Tibial nerve (tissue), 4 donors: ENCODE measurements around the gene ALG12. TPM values are rescaled to one million over a fixed set of nuclear protein-coding genes. Genes with fewer than 3 reads are reported as not detected.

ENCODE experiments used
- DNase-seq, 2 donors: peaks; one replicate each; pipeline ENCODE4 v3.0.0-alpha.2; 2019; ENCODE audit warnings: low spot score in 2 of 2
- H3K27ac ChIP-seq, 4 donors: fragments of 200-600 bp; sonication (generic) in 3 of 4; one replicate each; pipeline ENCODE4 v1.5.1; 2017 to 2019; ENCODE audit warnings: mild to moderate bottlenecking in 1 of 4
- H3K27me3 ChIP-seq, 2 donors: fragments of 200-600 bp; sonication (generic) in 1 of 2; one replicate each; pipeline versions ENCODE4 v1.5.1 to v1.6.0; 2017 to 2019
- H3K36me3 ChIP-seq, 3 donors: fragments of 200-600 bp; sonication (generic); one replicate each; pipeline ENCODE4 v1.5.1; 2018 to 2019
- H3K4me1 ChIP-seq, 4 donors: fragments of 200-600 bp; sonication (generic) in 3 of 4; one replicate each; pipeline ENCODE4 v1.5.1; 2017 to 2019
- H3K4me3 ChIP-seq, 4 donors: fragments of 200-600 bp; sonication (generic) in 3 of 4; one replicate each; pipeline ENCODE4 v1.5.1; 2017 to 2019; ENCODE audit warnings: mild to moderate bottlenecking in 1 of 4, moderate library complexity in 1 of 4
- H3K9me3 ChIP-seq, 4 donors: fragments of 200-600 bp; sonication (generic) in 3 of 4; one replicate each; pipeline ENCODE4 v1.5.1; 2017 to 2019
- CTCF ChIP-seq, 5 experiments: fragments of 200-600 bp in 3 of 5; fragments of 450-650 bp in 2 of 5; sonication (generic) in 3 of 5; IDR thresholded peaks; one replicate each; pipeline ENCODE4 v1.5.1; 2016 to 2019; ENCODE audit warnings: antibody characterized with exemption in 5 of 5, mild to moderate bottlenecking in 3 of 5, moderate library complexity in 2 of 5
- EP300 ChIP-seq, 2 donors: sonication (generic); formaldehyde crosslinking; IDR thresholded peaks; one replicate each; pipeline ENCODE4 v1.6.1; 2017; ENCODE audit warnings: antibody characterized with exemption in 2 of 2, mild to moderate bottlenecking in 1 of 2
- POLR2A ChIP-seq, 2 donors: fragments of 450-650 bp; IDR thresholded peaks; one replicate each; pipeline ENCODE4 v1.6.1; 2017; ENCODE audit warnings: antibody characterized with exemption in 2 of 2, mild to moderate bottlenecking in 2 of 2, moderate library complexity in 2 of 2
- WGBS, 2 donors: methylation state at CpG; one replicate each; pipeline ENCODE4 v1.1.5; 2018; 5-methylcytosine and 5-hydroxymethylcytosine counted together
- total RNA-seq, 4 donors: library from RNA; depleted of rRNA; stranded (reverse); fragments of >200 nt; gene quantifications; one replicate each; pipeline ENCODE4 v1.1.0, GENCODE V29; 2016

The ALG12 gene
- total RNA-seq, 4 donors from 2014 or later = 9.0 to 17.4 (median 14.5) TPM

GRCh38 chr22:49869086-49869830 is 49.0 kb downstream of the ALG12 start:
- H3K4me3 ChIP-seq = no peak overlapping the region
- H3K9me3 ChIP-seq = peaks cover 0 to 72% (median 2%) of the 10 kb centered on the region in 4 donors
- H3K27ac ChIP-seq = no peak overlapping the region
- no peak for TF ChIP-seq CTCF (IDR thresholded peaks at IDR 0.05)
- 89 to 93% methylated on average over 17 of the region's 17 CpGs for WGBS, 2 donors
- no peaks in the 10 kb centered on the region for H3K4me1 ChIP-seq
- peaks cover 0 to 63% (median 0%) of the 10 kb centered on the region in 3 donors for H3K36me3 ChIP-seq
- H3K27me3 ChIP-seq = no peaks in the 10 kb centered on the region
- DNase-seq = no peak

GRCh38 chr22:49867303-49868265 is 50.7 kb downstream of the ALG12 start:
- peak overlapping the region in 1 of 4 donors; percentile 59 for H3K27ac ChIP-seq
- H3K4me1 ChIP-seq = no peaks in the 10 kb centered on the region
- no peaks in the 10 kb centered on the region for H3K27me3 ChIP-seq
- TF ChIP-seq EP300 (IDR thresholded peaks at IDR 0.05) = no peak
- TF ChIP-seq POLR2A (IDR thresholded peaks at IDR 0.05) = no peak
- no peak for TF ChIP-seq CTCF (IDR thresholded peaks at IDR 0.05)
- DNase-seq = no peak
- H3K9me3 ChIP-seq = peaks cover 0 to 59% (median 2%) of the 10 kb centered on the region in 4 donors
- H3K36me3 ChIP-seq = peaks cover 0 to 53% (median 0%) of the 10 kb centered on the region in 3 donors
- H3K4me3 ChIP-seq = no peak overlapping the region
- 96 to 98% methylated on average over 18 of the region's 18 CpGs for WGBS, 2 donors

GRCh38 chr22:49866646-49867045 is 51.6 kb downstream of the ALG12 start:
- peaks cover 0 to 53% (median 0%) of the 10 kb centered on the region in 3 donors for H3K36me3 ChIP-seq
- H3K4me3 ChIP-seq = no peak overlapping the region
- no peak for TF ChIP-seq POLR2A (IDR thresholded peaks at IDR 0.05)
- TF ChIP-seq CTCF (IDR thresholded peaks at IDR 0.05) = no peak
- TF ChIP-seq EP300 (IDR thresholded peaks at IDR 0.05) = no peak
- peaks cover 0 to 56% (median 2%) of the 10 kb centered on the region in 4 donors for H3K9me3 ChIP-seq
- 88 to 92% methylated on average over 8 of the region's 8 CpGs for WGBS, 2 donors
- no peaks in the 10 kb centered on the region for H3K4me1 ChIP-seq
- H3K27me3 ChIP-seq = no peaks in the 10 kb centered on the region
- H3K27ac ChIP-seq = no peak overlapping the region
- DNase-seq = no peak

GRCh38 chr22:49866134-49866533 is 52.1 kb downstream of the ALG12 start:
- WGBS, 2 donors = 46 to 70% methylated on average over 2 of the region's 2 CpGs
- TF ChIP-seq CTCF (IDR thresholded peaks at IDR 0.05) = no peak
- TF ChIP-seq POLR2A (IDR thresholded peaks at IDR 0.05) = no peak
- no peak for TF ChIP-seq EP300 (IDR thresholded peaks at IDR 0.05)
- Histone ChIP-seq H3K9me3 (peaks cover 0 to 52% (median 2%) of the 10 kb centered on the region in 4 donors), H3K27me3 (no peaks in the 10 kb centered on the region), H3K36me3 (peaks cover 0 to 53% (median 0%) of the 10 kb centered on the region in 3 donors), H3K27ac (no peak overlapping the region), H3K4me1 (no peaks in the 10 kb centered on the region), H3K4me3 (no peak overlapping the region)
- DNase-seq = no peak
